Smooth muscle cell (in vitro differentiated cells): ENCODE data around the gene USP37. TPM values are rescaled to one million over a fixed set of nuclear protein-coding genes. Genes with fewer than 3 reads are reported as not detected.
A peak's percentile ranks its signal among the peaks of the same experiment; 100 is the strongest.

Experiments
- DNase-seq: peaks from one replicate; lab custom pipeline; 2025; ENCODE audit not compliant: unreplicated experiment; lab: John Stamatoyannopoulos, UW
- H2AFZ ChIP-seq: fragments of 200-600 bp; sonication (generic); 2 replicates; pipeline ENCODE4 v1.6.0; 2016; ENCODE audit warnings: antibody characterized with exemption, low read depth, mild to moderate bottlenecking
- H3F3A ChIP-seq: fragments of 200-600 bp; sonication (generic); 2 replicates; pipeline ENCODE4 v1.6.0; 2017; ENCODE audit warnings: antibody characterized with exemption, low read depth
- H3K27ac ChIP-seq: fragments of 200-600 bp; sonication (generic); 2 replicates; pipeline ENCODE4 v1.5.1; 2016; ENCODE audit warnings: low read depth, mild to moderate bottlenecking
- H3K27me3 ChIP-seq: fragments of 200-600 bp; sonication (generic); 2 replicates; pipeline ENCODE4 v1.6.1; 2016; ENCODE audit warnings: low read depth, mild to moderate bottlenecking
- H3K36me3 ChIP-seq: fragments of 200-600 bp; sonication (generic); 2 replicates; pipeline ENCODE4 v1.5.1; 2016; ENCODE audit warnings: low read depth
- H3K4me1 ChIP-seq: fragments of 200-600 bp; sonication (generic); 2 replicates; pipeline ENCODE4 v1.5.1; 2016; ENCODE audit warnings: low read depth
- H3K4me2 ChIP-seq: fragments of 200-600 bp; sonication (generic); 2 replicates; pipeline ENCODE4 v1.6.0; 2016; ENCODE audit warnings: mild to moderate bottlenecking
- H3K4me3 ChIP-seq: fragments of 200-600 bp; sonication (generic); 2 replicates; pipeline ENCODE4 v1.5.1; 2016; ENCODE audit warnings: mild to moderate bottlenecking
- H3K79me2 ChIP-seq: fragments of 200-600 bp; sonication (generic); 2 replicates; pipeline ENCODE4 v1.6.0; 2016; ENCODE audit warnings: low read depth, mild to moderate bottlenecking
- H3K9ac ChIP-seq: fragments of 200-600 bp; sonication (generic); 2 replicates; pipeline ENCODE4 v1.6.0; 2016; ENCODE audit warnings: low read depth
- H3K9me3 ChIP-seq: fragments of 200-600 bp; sonication (generic); replicated peaks from 2 replicates; pipeline ENCODE4 v1.5.1; 2016; ENCODE audit warnings: low read depth
- H4K20me1 ChIP-seq: fragments of 200-600 bp; sonication (generic); 2 replicates; pipeline ENCODE4 v1.6.0; 2016; ENCODE audit warnings: low read depth
- WGBS: methylation state at CpG from one replicate; pipeline ENCODE4 v1.1.7; 2016; ENCODE audit warnings: low lambda C conversion rate; 5-methylcytosine and 5-hydroxymethylcytosine counted together
- polyA plus RNA-seq: library from polyadenylated mRNA; unstranded; fragments of >200 nt; fragmentation: Nextera tagmentation; extraction: Ambion mirVana; gene quantifications from 2 replicates; pipeline ENCODE4 v1.2.1, GENCODE V29; 2016
- total RNA-seq: library from RNA; depleted of rRNA; stranded (reverse); fragments of >200 nt; gene quantifications from 2 replicates; pipeline ENCODE4 v1.2.3, GENCODE V29; 2014
- TF ChIP-seq, protein P1 (sequence below): fragments of 200-600 bp; sonication (generic); IDR thresholded peaks from 2 replicates; pipeline ENCODE4 v1.5.1; 2017; ENCODE audit warnings: borderline replicate concordance, mild to moderate bottlenecking, antibody characterized with exemption; ENCODE audit not compliant: insufficient read depth, poor library complexity, severe bottlenecking

Gene USP37
- total and polyA plus RNA-seq, 2 experiments from 2014 or later, result 3.6 to 10.8 TPM

DNA sequence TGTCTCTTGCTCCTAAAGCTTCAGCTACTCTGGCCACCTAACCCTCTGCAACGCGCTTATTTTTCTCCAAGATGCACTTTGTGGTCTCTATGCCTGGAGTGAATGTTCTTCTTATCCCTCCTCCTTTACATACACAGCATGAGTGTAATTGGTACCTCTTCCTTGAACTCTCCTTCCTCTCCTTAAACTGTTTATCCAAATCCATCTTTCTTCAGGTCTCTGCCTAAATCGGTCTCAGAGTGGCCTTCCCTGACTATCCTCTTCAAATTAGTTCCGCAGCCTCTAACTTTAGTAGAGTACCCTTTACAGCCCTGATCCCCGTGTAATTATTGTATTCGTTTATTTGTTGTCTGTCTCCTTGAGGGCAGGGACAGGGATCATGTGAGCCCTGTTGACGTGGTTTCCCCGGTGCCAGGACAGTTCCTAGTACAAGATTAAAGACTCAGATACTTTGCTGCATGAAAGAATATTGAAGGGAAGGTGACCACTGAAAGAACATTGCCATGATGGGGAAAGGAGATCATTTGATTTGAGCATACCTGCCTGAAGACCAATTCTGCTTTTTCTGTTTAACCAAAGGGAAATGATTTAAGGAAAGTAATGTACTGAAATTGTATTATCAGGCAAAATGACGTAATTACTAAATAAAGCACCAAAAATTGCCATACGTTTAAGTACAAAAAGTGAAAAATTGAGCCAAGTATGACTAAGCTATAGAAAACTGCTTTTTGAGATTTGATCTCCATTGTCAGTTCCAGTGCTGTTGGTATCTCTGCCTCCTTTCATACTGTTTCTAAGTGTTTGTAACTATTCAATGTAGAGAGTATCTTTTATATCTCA lies 1.7 kb upstream of the USP37 start:
- peak overlapping the region; percentile 94 for H3K27ac ChIP-seq
- H2AFZ ChIP-seq, result peak overlapping the region; percentile 73
- TF ChIP-seq, protein P1, sequence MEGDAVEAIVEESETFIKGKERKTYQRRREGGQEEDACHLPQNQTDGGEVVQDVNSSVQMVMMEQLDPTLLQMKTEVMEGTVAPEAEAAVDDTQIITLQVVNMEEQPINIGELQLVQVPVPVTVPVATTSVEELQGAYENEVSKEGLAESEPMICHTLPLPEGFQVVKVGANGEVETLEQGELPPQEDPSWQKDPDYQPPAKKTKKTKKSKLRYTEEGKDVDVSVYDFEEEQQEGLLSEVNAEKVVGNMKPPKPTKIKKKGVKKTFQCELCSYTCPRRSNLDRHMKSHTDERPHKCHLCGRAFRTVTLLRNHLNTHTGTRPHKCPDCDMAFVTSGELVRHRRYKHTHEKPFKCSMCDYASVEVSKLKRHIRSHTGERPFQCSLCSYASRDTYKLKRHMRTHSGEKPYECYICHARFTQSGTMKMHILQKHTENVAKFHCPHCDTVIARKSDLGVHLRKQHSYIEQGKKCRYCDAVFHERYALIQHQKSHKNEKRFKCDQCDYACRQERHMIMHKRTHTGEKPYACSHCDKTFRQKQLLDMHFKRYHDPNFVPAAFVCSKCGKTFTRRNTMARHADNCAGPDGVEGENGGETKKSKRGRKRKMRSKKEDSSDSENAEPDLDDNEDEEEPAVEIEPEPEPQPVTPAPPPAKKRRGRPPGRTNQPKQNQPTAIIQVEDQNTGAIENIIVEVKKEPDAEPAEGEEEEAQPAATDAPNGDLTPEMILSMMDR, result no peak
- no peaks in the 10 kb centered on the region for H3F3A ChIP-seq
- no peaks in the 10 kb centered on the region for H3K27me3 ChIP-seq
- no peaks in the 10 kb centered on the region for H3K9me3 ChIP-seq
- H3K4me1 ChIP-seq, result peaks cover 23% of the 10 kb centered on the region
- no peak for DNase-seq
- no peaks in the 10 kb centered on the region for H3K36me3 ChIP-seq
- 8% methylated on average over 10 of the region's 10 CpGs for WGBS
- H4K20me1 ChIP-seq, result peaks cover 26% of the 10 kb centered on the region
- peak overlapping the region; percentile 94 for H3K9ac ChIP-seq
- H3K79me2 ChIP-seq, result peaks cover 94% of the 10 kb centered on the region
- peak overlapping the region; percentile 74 for H3K4me3 ChIP-seq
- H3K4me2 ChIP-seq, result peak overlapping the region; percentile 88

GRCh38 chr2:218569038-218569431 lies 884 bp upstream of the USP37 start:
- TF ChIP-seq, protein P1, result no peak
- under 1% methylated on average over 31 of the region's 31 CpGs for WGBS
- Histone ChIP-seq H3F3A (no peaks in the 10 kb centered on the region), H3K27ac (peak overlapping the region; percentile 94), H4K20me1 (peaks cover 26% of the 10 kb centered on the region), H3K4me2 (peak overlapping the region; percentile 88), H3K79me2 (peaks cover 94% of the 10 kb centered on the region), H3K4me3 (peak overlapping the region; percentile 74), H3K27me3 (no peaks in the 10 kb centered on the region), H2AFZ (peak overlapping the region; percentile 73), H3K9ac (peak overlapping the region; percentile 94), H3K4me1 (peaks cover 23% of the 10 kb centered on the region), H3K36me3 (no peaks in the 10 kb centered on the region), H3K9me3 (no peaks in the 10 kb centered on the region)
- DNase-seq, result peak; percentile 54

GRCh38 chr2:218567797-218568189 lies 358 bp downstream of the USP37 start:
- peaks cover 23% of the 10 kb centered on the region for H3K4me1 ChIP-seq
- peak overlapping the region; percentile 94 for H2AFZ ChIP-seq
- no peaks in the 10 kb centered on the region for H3K27me3 ChIP-seq
- TF ChIP-seq, protein P1, result no peak
- WGBS, result 2% methylated on average over 16 of the region's 19 CpGs
- H3K9me3 ChIP-seq, result no peaks in the 10 kb centered on the region
- peak overlapping the region; percentile 87 for H3K27ac ChIP-seq
- peaks cover 23% of the 10 kb centered on the region for H4K20me1 ChIP-seq
- peak overlapping the region; percentile 88 for H3K4me2 ChIP-seq
- peak overlapping the region; percentile 74 for H3K4me3 ChIP-seq
- H3K79me2 ChIP-seq, result peaks cover 91% of the 10 kb centered on the region
- DNase-seq, result no peak
- no peaks in the 10 kb centered on the region for H3K36me3 ChIP-seq
- H3K9ac ChIP-seq, result peak overlapping the region; percentile 91
- no peaks in the 10 kb centered on the region for H3F3A ChIP-seq

GRCh38 chr2:218566296-218566695 lies 1.9 kb downstream of the USP37 start:
- Histone ChIP-seq H3K4me3 (no peak overlapping the region), H3K36me3 (peaks cover 5% of the 10 kb centered on the region), H3K79me2 (peaks cover 88% of the 10 kb centered on the region), H3K9me3 (no peaks in the 10 kb centered on the region), H3K27ac (no peak overlapping the region), H3K4me2 (no peak overlapping the region), H4K20me1 (peaks cover 11% of the 10 kb centered on the region), H3K4me1 (peaks cover 23% of the 10 kb centered on the region), H2AFZ (no peak overlapping the region), H3K9ac (no peak overlapping the region), H3F3A (no peaks in the 10 kb centered on the region), H3K27me3 (no peaks in the 10 kb centered on the region)
- DNase-seq, result no peak
- TF ChIP-seq, protein P1, result no peak
- WGBS, result 100% methylated on average over 1 of the region's 1 CpG
